ENCODE results near the gene PABPN1. TPM values are rescaled to one million over a fixed set of nuclear protein-coding genes. Genes with fewer than 3 reads are reported as not detected.
A peak's percentile ranks its signal among the peaks of the same experiment; 100 is the strongest.

Gene PABPN1
- total RNA-seq, 1 donor from 2014 or later, result 86.9 TPM

DNA sequence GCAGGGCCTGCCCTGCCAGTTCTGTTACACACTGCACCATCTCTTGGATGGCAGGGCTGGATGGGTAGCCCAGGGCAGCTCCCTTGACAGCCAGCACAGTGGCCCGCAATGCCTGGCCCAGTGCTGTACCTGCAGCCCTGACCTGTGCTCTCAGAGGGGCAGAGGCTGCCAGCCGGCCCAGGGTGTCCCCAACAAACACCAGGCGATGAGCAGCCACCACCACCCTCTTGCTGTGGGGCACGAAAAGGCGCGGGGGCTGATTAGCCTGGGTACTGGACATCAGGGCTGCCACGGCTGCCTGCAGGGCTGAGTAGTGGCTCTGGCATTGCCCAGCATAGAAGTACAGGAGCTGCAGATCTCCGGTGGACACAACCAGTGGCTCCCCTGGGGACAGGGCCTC lies 36.0 kb downstream of the PABPN1 start:
- peak; percentile 27 for DNase-seq (ENCODE audit: low spot score)
- ATAC-seq, result no peak

DNA sequence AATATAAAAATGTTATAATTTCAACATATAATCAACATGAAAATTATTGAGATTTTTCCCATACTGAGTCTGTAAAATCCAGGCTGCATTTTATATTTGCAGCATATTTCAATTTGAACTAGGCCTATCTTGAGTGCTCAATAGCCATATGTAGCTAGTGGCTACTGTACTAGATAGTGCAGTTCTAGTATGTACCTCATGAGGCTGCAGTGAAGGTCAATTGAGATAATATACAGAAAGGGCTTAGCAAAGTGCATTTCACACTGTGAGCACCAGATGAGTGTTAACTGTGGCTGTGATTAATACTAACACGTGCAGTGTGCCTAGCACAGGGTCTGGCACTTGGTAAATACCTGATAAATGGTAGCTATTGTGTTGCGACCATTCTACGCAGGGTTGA lies 36.8 kb downstream of the PABPN1 start:
- DNase-seq (ENCODE audit: low spot score) (no peak), ATAC-seq (no peak)

DNA sequence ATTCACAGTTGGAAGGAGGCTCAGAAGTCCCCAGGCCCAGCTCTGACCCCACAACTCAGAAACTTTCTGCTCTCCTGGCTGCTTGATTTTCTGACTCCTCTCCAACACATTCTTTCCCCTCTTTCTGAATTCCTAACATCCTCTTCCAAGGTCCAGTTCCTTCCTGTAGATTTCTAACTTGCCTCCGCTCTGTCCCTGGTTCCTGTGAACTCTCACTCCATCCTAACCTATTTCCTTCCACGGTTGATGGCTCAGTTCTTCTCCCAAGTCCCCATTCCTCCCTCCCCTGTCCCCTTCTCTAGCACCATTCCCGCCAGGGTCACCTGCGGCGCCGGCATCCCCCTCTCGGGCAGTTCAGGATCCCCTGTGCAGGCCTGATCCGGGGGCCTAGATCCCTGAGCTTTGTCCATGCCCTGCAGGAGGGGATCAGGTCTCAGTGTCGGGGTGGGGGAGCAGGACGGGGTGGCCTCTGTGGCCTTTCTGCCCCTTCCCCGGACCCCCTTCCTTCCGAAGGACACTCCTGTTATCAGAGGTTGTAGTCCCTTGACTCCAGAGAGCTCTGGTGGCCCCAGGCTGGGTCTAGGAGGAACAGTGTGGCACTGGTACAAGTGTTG lies 37.4 kb downstream of the PABPN1 start:
- ATAC-seq (no peak), DNase-seq (ENCODE audit: low spot score) (no peak)

DNA sequence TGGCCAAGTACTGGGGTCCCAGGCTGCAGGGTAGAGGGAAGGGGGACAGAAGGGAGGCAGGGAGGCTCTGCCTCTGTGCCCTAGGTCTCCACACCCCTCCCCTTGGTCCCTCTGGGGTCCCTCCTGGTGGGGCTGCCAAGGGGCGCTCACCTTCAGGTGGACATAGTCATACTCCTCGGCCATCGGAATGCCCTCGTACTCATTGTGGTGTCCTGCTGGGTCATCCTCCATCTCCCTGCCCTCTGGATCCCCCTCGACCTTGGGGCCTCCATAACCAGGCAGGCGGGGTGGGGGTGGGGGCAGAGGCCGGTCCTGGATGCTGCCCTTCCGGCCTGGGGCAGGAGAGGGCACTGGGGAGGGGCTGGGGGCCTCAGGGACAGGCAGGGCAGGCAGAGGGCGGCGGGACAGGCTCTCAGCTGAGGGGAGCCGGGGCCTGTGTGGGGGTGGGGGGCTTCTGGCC lies 37.9 kb downstream of the PABPN1 start:
- no peak for ATAC-seq
- DNase-seq (ENCODE audit: low spot score), result no peak

DNA sequence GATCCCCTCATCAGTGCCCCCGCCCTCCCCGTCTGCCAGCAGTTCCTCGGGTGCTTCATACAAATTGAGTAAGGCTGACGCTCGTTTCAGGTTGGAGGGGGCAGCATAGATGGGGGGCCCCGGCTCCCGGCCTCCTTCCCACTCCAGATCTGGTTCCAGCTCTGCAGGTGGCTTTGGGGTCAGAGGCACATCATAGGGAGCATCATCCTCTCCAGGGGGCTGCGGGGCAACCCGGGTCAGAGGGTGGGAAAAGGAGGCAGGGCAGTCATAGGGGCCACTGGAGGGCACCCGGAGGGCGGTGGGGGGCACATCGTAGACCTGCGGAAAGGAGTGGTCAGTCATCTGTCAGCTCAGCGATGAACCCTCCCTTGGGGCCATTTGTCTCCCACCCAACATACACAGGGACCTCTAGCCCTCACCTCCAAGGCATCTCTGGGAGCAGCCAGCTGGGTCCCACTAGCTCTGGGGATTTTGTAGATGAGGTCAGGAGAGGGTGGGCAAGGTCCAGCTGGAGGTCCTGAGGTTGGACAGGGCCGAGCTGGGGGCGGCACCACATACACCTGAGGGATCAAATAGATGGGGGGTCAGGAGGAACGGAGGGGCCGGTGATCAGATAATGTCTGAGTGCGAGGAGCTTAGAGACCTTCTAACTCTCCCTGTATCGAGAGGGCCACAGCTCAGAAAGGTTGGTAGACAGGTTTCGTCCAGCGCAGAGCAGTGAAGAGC lies 38.6 kb downstream of the PABPN1 start:
- DNase-seq (ENCODE audit: low spot score), result no peak

DNA sequence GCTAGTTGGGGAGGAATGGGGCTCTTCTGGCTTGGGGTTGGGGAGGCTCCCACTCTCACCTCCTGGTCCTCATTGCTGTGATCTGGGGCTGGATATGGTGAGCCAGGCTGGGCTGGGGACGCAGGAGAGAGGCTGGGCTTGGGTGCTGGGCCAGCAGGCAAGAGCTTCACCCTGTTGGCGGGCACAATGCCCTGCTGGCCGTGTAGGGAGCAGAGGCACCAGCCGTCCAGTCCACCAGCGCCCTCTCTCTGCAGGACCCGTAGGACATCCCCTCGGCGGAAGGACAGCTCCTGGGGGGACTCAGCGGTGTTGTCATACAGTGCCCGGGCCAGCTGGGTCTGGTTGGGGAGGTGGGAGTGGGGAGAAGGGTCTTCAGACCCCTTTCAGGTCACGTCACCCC lies 39.2 kb downstream of the PABPN1 start:
- ATAC-seq (peak; percentile 29), DNase-seq (ENCODE audit: low spot score) (no peak)

More for the DNA sequence above, 38.6 kb downstream of the PABPN1 start:
- ATAC-seq, result no peak

DNA sequence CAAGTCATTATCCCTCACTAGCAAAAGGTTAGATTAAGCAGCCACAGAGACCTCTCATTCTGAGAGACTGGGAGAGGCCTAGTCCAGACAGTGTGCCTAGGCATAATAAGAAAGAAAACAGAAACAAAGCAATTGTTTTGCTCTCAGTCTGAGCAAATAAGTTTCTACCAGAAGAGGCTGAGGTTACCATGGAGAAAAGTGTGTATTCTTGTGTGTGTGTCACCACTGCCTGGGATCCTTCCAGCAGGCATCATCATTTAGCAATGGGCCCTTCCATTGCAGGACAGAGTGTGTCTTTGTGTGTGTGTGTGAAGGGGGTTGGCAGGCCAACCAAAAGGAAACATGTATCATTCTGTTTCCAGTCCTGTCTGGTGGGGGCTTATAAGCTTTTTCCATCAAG lies 40.1 kb downstream of the PABPN1 start:
- ATAC-seq (no peak), DNase-seq (ENCODE audit: low spot score) (no peak)

DNA sequence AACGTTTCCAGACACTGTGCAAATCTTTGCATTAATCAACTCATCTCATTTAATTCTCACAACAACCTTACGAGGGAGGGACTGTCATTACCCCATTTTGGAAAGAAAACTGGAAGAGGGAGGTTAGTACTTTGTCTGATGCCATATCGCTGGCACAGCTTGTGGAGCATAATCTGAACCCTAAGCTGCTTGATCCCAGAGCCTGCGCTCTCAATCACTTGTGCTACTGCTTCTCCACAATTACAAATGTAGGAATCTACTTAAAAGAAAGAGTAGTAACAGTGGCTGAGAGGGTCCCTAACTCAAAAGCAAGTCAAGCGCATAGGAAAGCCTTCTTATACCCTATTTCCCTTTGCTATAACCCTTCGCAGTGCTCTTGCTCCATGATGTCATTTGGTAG lies 40.5 kb downstream of the PABPN1 start:
- no peak for ATAC-seq
- DNase-seq (ENCODE audit: low spot score), result no peak

DNA sequence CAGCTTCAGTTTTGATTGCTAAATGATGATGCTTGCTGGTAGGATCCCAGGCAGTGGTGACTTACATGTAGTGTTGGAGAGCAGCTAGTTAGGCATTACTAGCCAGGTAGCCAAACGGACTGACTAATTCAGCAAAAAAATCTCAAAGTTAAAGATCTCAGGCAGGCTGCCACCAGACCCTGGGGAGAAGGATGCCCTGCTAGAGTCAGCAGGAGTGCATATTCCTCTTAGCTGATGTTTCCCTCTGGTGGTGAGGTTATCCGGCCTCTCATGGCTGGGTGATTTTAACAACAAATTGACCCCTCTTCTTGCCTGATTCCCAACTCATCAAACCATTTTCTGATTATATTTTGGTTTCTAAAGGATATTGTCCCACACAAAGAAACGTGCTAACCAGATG lies 40.9 kb downstream of the PABPN1 start:
- no peak for DNase-seq (ENCODE audit: low spot score)
- no peak for ATAC-seq

DNA sequence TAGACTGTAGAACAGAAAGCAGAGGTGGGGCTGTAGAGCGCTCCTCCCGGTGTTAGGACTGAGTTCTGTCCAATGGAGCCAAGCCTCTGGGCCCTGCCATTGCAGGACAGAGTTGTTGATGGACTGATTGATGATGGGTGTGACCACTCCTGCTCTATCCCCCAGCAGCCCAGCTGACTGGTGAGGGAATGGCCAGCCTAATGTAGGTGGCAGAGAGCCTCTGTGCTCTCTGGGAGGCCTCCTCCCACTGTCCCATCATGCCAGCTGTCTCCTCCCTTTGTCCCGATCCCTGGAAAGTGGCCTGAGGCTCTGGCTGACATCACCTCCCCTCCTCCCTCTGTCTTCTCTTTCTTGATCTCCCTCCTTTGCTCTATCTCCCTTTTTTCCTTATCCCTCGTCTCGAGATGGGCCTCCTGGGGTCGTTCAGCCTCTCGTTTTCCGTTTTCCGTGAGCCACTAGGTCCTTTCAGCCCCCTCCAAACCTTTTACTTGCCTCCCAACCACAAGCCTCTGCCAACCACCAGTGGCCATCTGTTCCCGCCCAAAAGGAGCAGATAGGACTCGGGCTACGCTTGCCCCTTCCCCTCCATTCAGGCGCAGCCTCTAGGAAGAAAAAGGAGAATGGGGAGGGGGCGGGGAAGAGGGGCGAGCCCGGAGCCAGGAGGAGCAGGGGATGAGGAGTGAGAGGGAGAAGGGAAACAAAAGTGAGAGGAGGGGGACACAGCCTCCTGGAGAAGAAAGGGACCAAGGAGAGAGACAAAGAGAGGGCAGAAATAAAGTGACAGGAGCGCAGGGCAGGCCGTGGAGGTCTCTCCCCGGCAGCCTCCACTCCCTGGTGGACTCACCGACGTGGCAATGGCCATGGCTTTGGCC lies 43.1 kb downstream of the PABPN1 start:
- DNase-seq (ENCODE audit: low spot score) (no peak), ATAC-seq (no peak)

DNA sequence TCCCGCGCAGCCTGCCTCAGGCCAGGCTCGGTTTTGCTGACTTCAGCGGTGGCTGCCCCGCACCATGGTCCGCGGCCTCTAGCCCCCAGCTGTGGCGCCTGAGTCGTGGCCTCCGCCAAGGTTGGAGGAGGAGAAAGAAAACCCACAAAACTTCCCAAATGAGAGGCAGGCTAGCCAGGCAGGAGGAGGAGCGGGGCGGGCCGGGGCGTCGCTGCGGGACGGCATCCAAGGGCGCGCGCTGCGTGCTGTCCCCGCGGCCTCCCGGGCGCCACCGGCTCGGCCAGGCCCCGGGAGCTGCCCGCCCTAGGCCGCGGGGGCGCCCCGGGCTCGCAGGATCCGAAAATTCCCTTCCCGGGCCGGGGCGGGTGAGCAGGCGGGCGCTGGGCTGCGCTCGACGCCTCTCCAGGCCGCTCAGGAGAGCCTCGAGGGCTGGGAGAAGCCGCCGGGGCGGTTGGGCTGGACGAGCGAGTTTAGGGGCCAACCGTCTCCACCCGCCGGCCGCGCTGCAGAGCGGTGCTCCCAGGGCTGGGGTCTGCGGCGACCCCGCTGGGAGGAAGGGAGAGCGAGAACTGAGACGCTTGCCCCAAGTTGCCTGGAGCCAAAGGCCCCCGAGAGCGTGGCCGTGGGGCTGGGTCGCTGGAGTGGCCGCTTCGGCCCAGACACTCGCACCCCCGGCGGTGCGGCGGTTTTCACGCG lies 43.9 kb downstream of the PABPN1 start, which contains the start of gene EFS:
EFS (minus strand) TSS at position 137 of the 696 bp plus-strand sequence. CDS start 147 bp downstream, outside the sequence.
- ATAC-seq (peak; percentile 70), DNase-seq (ENCODE audit: low spot score) (no peak)

DNA sequence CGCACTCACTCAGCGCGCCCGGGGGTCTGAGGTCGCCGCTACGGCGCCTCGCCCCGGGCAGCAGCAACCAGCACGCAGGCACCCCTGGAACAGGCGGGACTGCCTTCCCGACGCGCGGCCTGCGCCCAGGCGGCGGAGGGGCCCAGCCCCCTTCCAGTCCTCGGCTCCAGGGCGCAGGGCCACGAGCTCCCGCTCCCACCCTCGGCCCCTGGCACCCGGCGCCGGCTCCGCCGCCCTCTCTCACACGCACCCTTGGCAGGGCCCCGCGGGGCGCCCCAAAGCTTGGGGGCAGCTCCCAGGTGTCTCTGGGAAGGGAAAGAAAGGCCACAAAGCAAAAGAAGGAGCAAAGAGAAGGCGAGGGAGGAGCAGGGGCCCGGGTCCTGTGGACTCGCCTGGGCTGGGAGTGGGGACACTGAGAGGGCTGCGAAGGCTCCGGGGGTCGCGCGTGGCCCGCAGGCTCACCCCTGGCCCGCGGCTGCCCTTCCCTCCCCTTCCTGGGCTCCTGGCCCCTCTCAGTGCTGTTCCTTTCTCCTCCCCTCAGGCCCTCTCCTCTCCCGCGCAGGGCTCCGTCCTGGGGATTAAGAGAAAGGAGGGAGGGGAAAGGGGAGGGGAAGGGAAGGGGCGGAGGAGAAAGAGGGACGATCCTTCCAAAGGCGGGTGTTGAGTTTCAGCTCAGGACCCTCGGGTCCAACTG lies 44.6 kb downstream of the PABPN1 start:
- ATAC-seq (peak; percentile 50), DNase-seq (ENCODE audit: low spot score) (no peak)

DNA sequence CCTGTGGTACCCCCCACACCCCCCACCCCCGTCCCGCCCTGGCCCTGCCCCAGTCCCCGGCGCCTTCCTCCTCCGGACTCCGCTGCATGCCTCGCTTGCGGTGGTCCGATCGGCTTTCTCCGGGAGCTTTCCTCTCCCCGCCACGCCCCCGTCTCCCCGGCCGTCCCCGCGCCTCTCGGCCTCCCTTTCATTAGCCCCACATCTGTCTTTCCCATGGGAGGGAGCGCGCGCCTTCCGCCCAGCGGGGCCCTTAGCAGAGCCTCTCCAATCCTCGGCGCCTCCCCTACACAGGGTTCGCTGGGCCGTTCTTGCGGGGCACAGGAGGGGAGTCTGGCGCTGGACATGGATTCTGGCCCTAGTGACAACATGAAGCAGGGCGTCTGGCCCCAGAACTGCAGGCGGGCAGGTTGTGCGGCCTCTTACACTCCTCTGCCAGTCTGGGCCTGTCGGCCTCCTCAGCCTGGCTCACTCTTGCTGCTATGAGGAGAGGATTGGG lies 45.2 kb downstream of the PABPN1 start:
- ATAC-seq (peak; percentile 42), DNase-seq (ENCODE audit: low spot score) (no peak)

DNA sequence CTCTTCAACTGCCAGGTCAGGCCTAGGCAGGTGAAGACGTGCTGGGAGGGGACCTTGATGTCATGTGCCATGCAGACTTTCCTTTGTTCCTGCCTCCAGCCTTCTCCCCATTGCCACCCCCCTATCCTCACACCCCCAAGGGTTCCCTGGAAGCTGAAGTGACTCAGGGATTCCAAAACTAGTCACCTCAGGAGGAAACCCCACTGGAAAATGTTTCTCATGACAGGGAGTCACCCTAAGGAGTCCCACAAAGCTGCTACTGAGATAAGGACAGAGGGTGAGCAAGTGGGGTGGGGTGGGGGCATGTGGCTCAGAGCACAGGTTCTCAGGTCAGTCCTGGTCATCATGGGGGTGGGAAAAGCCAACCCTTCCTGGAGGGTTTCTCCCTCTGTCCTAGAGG lies 49.0 kb downstream of the PABPN1 start:
- ATAC-seq, result no peak

DNA sequence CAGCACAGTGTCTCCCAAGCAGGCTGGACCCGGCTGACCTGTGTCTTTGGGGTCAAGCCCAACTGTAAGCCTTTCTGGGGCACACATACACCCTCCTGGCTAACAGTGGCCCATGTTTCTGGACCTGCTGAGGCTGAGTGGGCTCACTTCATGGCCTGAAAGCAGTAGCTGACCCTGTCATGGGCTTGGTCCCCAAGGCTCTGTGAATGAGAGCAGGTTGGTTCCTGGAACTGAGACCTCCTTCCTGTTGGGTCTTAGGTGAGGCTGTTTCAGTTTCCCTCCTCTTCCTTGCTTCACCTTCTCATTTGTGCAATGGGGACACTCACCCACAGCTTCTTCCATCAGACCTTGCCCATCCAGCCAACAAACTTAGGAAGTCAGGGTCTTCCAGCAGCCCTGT lies 50.6 kb downstream of the PABPN1 start:
- ATAC-seq, result no peak
- no peak for DNase-seq (ENCODE audit: low spot score)

More for the DNA sequence above, 49.0 kb downstream of the PABPN1 start:
- DNase-seq (ENCODE audit: low spot score), result no peak

DNA sequence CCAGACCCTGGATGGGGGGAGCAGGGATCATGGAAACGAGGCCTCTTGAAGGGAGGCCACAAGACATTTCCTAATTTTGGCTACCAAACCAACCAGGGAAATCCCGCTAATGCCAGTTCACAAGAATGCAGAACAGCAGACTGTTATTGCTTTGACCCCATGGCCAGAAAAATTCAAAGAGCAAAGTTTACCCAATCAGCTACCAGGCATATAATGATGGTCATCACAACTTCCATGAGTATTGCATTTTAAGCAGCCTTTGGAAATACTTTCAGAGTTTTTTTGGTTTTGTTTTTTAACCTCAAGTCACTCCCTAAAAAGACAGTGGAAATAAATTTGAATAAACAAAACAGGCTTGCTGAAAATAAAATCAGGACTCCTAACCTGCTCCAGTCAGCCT lies 51.3 kb downstream of the PABPN1 start, which contains the start of gene IL25:
IL25 (plus strand) TSS at position 301 of the 400 bp plus-strand sequence.
- DNase-seq (ENCODE audit: low spot score), result no peak
- no peak for ATAC-seq

DNA sequence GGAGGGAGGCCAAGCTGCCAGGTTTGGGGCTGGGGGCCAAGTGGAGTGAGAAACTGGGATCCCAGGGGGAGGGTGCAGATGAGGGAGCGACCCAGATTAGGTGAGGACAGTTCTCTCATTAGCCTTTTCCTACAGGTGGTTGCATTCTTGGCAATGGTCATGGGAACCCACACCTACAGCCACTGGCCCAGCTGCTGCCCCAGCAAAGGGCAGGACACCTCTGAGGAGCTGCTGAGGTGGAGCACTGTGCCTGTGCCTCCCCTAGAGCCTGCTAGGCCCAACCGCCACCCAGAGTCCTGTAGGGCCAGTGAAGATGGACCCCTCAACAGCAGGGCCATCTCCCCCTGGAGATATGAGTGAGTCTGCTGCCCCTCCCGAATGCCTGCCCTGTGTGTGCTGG lies 51.8 kb downstream of the PABPN1 start:
- DNase-seq (ENCODE audit: low spot score) (no peak), ATAC-seq (no peak)
